Activated CD4-positive, alpha-beta T cell treated with anti-CD3 and anti-CD28 coated beads, Interleukin-2, amount 50 U/mL, for 48 hours (primary cell): Measurements from ENCODE around the gene NR4A1.

Source experiments
- DNase-seq, 2 experiments: peaks; one replicate each; pipeline ENCODE4 v3.0.0-alpha.2; 2020

Gene NR4A1

DNA sequence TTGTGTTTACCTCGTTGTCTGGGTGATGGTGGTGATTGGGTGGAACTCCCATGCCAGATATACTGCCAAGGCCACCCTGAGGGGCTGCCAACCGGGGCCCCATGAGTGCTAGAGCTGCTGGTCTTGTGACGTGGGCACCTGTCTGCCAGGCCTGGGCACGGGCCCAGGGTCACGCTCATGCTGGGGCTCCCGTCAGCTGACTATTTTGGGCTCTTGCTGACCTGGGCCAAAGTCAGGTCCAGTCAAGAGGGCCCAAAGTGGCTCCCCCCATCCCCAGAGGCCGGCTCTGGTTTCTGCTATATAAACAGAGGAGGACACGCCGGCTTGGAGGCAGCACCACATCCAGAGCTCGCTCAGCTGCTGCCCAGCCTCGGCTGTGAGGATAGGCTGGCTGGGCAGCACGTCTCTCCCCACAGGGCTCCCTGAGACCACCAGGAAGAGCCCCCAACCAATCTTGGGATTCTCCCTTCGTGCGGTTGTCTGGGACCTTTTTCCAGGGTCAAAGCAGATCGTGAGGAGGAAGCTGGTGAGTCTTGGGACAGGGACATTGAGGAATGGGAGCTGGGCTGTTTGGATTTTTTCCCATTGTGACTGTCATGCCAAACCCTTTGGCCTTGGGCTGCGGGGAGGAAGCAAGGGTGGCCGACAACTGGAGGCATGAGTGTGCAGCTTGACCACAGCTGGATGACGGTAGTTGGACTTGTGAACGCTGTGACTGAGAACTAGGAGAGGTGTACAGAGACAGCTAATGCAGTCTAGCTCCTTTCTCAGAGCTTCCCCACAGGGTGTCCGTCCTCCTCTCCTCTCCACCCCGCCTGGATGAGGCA, 7.6 kb upstream of the NR4A1 start:
- DNase-seq, result no peak

DNA sequence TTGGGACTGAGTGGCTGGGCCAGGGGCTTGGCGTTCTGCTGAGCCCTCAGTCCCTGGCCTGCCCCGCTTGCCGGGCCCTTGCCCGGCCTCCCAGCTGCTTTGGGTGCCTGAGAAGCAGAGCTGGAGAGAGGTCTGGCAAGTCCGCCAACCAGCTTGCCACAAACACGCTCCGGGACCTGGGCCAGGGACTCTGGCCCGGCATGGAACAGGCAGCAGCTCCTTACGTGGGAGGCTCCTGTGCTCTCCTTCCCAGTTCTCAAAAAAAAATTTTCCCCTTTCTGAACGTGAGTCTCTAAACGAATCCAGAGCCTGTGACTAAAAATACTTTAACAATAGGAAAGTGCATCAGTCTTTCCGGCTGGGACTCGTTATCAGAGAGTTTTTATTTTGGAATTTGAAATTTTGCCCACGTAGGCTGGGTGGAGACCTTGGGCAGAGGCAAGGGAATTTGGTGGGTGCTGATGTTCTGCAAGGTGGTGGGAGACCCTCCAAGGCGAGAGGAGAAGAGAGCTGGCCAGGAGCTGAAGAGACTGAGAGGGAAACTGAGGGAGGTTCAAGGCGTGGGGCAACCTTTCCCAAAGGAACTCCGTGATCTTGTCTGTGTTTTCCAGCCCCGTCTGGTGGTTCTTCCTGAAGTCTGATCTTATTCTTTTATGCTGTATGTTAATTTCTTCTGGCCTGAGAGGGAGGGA, 6.8 kb upstream of the NR4A1 start:
- no peak for DNase-seq

DNA sequence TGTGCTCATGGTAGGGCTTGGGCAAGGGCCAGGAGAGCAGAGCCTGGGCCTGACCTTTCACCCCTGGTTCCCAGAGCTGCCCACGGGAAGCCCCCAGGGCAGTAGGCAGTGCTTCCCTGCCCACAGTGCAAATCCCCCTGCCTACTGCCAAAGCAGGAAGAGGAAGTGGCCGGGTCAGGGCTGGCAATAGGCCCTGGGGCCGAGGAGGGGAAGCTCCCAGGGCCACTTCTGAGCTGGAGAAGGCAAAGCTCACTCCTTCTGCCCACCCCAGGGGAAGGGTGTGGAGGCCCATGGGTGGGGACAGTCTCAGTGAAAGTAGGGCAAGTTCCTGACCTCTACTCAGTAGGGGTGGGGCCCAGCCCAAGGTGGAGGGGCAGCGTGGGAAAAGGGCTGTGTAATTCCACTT, 5.4 kb upstream of the NR4A1 start:
- no peak for DNase-seq

DNA sequence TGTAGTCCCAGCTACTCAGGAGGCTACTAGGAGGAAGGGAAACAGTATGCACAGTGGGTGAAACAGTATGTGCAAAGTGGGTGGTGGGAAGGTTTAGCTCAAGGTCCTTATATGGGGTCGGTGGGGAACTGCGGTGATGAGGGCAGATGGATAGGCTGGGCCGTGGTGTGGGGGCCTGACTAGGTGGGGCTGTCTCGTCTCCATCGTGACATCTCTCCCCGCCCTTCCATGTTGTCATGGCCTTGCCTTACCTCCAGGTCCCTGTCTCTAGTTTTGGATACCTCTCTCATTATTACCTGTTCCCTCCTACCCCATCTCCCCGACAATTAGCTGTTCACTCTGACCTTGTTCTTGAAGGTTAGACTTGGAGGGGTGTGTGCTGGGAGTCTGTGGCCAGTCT, 4.4 kb upstream of the NR4A1 start:
- DNase-seq, result no peak

DNA sequence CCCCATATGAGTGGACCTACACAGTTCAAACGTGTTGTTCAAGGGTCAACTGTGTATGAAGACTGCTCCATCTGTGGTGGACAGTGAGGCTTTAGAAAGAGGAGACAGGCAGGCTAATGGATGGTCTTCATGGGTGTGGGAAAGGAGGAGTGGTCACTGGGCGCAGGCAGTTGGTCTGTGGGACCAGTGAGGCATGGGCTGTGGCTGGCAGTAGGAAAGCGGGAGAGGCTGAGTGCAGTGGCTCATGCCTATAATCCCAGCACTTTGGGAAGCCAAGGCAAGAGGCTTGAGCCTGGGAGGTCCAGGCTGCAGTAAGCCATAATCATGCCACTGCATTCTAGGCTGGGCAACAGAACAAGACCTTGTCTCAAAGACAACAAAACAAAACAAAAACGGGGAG, 2.0 kb upstream of the NR4A1 start:
- no peak for DNase-seq

DNA sequence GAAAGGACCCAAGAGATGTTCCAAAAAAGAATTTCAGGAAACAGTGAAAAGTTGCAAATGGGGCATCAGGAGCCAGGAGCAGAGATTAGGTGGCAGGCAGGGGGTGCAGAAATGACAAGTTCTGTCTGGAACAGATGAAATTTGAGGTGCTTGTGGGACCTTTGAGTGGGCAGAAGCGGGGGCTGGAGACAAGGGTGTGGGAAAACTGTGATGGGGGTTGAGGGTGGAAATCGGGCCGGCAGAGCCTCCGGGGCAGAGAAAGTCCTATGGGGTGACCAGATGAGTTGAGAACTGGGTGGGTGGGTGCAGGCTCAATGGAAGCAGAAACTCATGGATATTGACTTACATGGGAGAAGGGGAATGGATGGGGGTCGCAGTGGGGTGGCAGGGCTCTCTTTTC, 1.6 kb upstream of the NR4A1 start:
- DNase-seq, result no peak

DNA sequence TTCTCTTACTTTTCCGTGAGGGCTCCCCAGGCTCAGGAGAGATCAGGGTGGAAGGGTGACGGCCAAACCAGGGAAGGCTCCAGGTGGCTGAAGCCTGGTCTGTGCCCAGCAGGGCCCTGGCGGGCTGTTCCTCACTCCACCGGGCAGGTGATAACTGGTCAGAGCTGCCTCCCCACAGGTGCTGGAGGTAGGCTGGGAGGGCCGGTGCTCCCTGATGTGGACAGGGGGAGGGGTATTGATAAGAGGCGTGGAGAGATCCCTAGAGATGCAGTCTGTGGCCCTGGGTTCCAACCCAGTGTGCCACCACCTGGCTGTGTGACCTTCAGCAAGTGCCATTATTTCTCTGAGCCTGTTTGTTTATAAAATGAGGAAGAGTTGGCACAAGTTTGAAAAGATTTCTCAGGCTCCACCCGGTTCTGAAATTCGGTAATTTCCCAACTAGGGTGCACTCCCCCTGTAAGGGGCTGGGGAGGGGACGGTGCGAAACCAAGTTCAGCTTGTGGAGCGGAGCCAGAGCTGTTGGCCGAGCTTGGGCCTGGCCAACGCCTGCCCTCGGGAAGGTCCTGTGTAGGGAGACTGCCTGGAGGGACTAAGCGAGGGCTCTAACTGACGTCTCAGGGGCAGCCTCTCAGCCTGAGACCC, 1.0 kb upstream of the NR4A1 start:
- no peak for DNase-seq

DNA sequence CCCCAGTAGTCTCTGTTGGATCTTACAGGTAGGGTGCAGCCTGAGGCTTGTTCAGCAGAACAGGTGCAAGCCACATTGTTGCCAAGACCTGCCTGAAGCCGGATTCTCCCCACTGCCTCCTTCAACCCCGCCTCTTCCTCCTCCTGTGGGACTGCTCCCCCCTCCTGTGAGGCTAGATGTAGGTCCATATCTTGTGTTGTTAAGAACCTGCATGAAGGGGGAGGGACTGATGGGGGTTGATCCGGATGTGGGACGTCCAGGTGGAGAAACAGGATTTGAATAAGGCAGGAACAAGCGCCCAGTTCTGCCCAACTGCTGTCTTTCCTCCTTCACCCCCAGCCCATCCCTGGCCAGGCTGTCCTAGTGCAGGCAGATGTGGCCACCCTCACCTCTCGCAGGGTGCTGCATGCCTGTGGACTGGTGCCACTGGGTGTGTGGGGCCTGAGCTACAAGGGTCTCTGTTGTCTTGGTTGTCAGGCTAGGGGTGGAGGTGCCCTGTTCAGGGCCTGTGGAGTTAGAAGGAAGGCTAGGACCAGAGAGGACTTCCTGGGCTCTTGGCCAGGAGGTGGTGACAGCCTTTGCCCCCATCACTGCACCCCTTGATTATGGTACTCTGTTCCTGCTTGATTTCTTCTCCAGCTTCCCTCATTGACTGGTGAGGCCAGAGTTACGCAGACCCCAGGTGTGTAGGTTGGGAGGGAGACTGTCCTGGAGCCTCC, 1.4 kb downstream of the NR4A1 start:
- DNase-seq, result peak in 1 of 2 experiments; percentile 36

DNA sequence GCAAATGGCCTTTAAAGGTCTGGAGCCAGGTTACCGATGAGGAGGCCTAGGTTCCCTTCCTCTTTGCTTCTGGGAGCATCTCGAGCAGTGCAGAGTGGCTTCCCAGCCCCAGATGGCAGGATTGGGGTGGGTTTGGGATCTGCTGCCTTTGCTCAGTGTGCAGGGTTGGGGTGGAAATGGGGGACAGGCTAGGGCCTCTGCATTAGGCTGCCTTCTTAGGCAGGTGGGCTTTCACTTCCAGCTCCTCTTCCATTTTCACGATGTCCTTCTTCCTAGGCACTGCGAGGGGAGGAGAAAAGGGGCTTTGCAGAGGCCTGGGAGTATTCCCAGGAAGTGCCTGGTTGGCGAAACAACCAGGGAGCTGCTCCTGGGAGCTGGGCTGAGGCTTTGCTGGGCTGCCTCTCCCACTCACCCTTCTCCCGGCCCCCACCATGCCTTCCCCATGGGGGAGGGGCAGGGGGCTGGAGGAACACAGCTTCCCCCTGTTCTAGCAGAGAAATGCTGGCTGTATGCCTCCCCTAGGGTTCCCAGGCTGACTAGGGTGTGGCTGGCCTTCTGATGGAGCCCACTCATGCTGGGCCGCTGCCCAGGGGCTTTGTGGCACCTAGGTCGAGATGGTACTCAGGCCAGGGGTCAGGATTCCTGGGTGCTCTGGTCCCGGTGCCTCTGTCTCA, 2.4 kb downstream of the NR4A1 start:
- no peak for DNase-seq

DNA sequence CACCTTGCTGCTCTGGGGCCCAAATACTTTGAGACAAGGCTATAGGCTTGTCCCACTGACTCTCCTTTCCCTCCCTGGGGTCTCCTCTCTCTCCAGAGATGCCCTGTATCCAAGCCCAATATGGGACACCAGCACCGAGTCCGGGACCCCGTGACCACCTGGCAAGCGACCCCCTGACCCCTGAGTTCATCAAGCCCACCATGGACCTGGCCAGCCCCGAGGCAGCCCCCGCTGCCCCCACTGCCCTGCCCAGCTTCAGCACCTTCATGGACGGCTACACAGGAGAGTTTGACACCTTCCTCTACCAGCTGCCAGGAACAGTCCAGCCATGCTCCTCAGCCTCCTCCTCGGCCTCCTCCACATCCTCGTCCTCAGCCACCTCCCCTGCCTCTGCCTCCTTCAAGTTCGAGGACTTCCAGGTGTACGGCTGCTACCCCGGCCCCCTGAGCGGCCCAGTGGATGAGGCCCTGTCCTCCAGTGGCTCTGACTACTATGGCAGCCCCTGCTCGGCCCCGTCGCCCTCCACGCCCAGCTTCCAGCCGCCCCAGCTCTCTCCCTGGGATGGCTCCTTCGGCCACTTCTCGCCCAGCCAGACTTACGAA, 3.1 kb downstream of the NR4A1 start:
- DNase-seq, result no peak

DNA sequence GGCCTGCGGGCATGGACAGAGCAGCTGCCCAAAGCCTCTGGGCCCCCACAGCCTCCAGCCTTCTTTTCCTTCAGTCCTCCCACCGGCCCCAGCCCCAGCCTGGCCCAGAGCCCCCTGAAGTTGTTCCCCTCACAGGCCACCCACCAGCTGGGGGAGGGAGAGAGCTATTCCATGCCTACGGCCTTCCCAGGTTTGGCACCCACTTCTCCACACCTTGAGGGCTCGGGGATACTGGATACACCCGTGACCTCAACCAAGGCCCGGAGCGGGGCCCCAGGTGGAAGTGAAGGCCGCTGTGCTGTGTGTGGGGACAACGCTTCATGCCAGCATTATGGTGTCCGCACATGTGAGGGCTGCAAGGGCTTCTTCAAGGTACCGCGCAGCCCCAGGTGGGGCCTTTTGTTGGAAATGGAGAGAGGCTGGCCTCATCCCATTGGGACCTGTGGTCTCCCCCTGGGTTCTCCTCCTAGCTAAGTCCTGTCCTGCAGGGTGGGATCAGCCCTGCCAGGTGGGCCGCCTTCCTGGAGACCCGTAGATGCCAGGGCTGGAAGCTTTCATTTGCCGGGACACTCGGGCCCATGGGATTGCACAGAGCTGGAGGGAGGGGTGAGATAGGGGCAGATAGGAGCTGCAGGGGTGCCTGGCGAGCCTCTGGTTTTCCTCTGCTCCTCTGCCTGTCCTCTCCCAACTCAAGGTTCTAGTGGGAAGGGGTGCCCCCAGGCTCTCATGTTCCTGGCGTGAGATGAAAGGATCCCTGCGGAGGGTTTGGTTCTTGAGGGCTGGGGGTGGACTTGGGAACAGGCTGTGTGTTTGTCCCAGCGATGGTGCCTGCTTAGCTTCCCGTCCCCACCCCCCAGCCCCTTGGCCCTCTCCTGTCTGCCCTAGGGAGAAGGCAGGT, 3.8 kb downstream of the NR4A1 start:
- DNase-seq, result no peak

DNA sequence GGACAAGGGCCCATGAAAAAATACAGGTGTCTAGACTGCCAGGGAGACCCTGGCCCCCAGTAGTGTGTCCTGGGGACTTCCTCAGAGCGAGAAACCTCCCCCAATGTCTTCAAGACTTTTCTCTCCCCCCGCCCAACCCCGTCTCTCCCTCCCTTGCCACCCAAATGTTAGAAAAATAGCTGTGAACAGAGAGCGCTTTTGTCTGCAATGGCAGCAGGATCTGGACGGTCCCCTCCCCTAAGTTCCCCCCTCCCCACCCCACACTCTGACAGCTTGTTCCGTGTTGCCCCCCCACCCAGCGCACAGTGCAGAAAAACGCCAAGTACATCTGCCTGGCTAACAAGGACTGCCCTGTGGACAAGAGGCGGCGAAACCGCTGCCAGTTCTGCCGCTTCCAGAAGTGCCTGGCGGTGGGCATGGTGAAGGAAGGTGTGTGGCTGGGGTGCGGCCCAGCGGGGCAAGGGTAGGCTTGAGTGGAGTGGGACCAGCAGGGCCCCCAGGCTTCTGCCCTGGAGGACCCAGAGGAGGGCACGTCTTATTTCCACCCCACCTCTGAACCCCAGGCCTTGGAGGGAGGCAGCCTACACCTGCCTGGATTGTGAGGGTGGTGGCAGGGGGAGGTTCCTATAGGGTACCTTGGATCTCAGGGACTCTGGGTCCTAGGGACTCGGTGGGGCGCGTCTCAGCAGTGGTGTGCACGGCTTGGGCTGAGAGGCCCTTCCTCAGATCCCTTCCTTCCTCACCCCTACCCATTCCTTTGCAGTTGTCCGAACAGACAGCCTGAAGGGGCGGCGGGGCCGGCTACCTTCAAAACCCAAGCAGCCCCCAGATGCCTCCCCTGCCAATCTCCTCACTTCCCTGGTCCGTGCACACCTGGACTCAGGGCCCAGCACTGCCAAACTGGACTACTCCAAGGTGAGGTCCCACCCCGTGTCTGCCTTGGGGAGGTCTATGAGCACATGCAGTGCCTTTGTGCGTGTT, 4.8 kb downstream of the NR4A1 start:
- no peak for DNase-seq

DNA sequence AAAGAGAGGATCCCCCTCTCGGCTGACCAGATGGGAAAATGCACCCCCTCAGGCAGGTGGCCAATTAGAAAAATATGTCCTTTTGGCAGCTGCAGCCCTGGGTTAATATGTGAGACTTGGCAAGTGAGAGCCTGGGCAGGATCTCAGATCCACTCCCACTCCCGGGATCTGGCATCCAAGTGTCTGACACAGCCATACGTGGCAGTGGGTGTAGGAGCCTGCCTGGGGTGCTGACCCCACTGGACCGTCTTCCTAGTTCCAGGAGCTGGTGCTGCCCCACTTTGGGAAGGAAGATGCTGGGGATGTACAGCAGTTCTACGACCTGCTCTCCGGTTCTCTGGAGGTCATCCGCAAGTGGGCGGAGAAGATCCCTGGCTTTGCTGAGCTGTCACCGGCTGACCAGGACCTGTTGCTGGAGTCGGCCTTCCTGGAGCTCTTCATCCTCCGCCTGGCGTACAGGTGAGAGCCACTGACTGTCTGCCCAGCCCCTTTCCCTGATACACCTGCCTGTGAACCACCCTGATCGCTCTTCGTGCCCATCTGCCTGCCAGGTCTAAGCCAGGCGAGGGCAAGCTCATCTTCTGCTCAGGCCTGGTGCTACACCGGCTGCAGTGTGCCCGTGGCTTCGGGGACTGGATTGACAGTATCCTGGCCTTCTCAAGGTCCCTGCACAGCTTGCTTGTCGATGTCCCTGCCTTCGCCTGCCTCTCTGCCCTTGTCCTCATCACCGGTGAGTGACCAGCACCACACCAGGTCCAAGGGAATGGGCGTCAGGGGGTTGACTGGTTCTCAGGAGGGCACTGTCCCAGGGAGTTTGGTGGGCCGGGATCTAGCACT, 5.8 kb downstream of the NR4A1 start:
- no peak for DNase-seq

DNA sequence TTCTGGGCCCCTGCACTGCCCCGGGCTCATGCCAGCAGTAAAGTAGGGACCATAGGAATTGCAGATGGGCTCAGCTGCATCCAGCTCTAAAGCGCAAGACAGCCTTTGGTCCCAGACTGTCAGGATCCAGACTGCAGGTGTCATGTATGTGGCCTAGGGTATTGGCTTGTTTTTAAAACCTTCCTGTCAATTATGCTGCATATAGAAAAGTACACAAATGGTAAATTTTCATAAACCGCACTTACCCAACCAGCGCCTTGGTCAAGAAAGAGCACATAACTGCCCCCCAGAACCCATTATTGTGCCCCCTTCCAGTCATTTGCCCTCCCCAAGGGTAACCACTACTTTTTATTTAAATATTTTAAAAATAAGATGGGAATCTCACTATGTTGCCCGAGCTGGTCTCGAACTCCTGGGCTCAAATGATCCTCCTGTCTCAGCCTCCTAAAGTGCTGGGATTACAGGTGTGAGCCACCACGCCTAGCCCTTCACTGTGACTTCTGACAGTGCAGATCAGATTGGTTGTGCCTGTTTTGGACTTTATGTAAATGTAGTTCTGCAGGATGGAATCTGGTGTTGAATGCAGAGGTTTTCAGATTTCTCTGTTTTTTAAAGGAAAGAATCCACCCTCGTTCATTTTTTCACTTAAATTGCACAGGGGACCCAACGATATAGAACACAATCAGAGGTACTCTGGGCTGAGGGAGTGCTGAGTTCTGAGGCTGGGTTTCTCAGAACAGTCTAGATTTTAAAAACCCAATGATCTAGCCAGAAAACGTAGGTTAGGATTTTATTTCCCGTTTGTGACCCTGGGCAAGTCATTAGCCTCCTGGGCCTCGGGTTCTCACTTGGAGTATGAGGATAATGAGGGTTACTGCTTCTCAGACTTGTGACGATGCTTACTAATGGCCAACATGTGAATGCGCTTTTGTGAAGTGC, 6.7 kb downstream of the NR4A1 start:
- no peak for DNase-seq

DNA sequence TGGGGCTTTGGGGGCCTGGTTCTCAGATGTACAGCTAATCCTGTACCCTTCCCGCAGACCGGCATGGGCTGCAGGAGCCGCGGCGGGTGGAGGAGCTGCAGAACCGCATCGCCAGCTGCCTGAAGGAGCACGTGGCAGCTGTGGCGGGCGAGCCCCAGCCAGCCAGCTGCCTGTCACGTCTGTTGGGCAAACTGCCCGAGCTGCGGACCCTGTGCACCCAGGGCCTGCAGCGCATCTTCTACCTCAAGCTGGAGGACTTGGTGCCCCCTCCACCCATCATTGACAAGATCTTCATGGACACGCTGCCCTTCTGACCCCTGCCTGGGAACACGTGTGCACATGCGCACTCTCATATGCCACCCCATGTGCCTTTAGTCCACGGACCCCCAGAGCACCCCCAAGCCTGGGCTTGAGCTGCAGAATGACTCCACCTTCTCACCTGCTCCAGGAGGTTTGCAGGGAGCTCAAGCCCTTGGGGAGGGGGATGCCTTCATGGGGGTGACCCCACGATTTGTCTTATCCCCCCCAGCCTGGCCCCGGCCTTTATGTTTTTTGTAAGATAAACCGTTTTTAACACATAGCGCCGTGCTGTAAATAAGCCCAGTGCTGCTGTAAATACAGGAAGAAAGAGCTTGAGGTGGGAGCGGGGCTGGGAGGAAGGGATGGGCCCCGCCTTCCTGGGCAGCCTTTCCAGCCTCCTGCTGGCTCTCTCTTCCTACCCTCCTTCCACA, 7.6 kb downstream of the NR4A1 start:
- no peak for DNase-seq

DNA sequence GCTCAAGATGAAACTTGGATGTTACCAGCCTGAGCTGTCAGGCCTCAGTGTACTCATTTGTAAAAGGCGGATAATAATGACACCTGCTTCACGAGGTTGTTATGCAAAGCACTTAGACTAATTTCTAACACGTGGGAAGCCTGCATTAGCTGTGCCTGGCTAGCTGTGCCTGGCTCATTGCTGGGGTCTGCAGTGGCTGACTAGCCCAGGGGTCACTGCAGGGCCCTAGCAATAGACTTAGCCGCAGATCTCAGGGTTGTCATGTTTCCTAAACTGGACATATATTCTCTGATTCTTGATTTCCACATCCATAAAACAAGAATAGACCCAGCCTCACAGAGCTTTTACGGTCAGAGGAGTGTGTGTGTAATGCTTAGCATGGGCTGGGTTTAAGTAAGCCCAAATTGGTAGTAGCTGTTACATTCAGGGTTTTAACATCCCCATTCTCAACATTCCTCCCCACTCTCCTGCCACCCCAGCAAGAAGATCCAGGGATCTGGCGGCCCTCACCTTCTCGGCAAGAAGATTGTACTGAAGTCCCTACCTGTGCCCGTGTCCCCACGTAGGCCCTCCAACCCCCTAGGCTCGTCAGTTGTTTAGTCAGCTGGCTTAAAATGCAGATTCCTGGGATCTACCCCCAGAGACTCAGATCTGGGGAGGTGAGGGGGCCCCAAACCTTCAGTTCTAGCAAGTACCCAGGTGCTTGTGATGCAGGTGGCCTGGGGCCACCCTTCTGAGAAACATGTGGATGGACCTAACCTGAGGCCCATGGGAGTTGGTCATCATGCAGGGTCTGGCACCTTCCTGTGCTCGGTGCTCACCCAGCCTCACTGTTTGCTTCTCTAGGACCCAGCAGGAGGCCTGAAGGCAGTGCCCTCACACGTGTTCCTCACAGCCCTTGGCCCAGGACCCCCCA, 8.6 kb downstream of the NR4A1 start:
- no peak for DNase-seq
